Testis (tissue), 2 donors: ENCODE results near the gene GPBP1L1.

Experiments used
- POLR2A ChIP-seq: fragments of 450-650 bp; IDR thresholded peaks from one replicate; pipeline ENCODE4 v1.6.1; 2017; ENCODE audit warnings: antibody characterized with exemption, mild to moderate bottlenecking, moderate library complexity
- TF ChIP-seq, protein P1 (sequence below), 3 experiments: fragments of 450-650 bp in 2 of 3; fragments of 200-600 bp in 1 of 3; sonication (generic) in 1 of 3; IDR thresholded peaks; one replicate each; pipeline ENCODE4 v1.5.1; 2016 to 2019; ENCODE audit warnings: antibody characterized with exemption in 3 of 3, mild to moderate bottlenecking in 2 of 3, moderate library complexity in 1 of 3

DNA sequence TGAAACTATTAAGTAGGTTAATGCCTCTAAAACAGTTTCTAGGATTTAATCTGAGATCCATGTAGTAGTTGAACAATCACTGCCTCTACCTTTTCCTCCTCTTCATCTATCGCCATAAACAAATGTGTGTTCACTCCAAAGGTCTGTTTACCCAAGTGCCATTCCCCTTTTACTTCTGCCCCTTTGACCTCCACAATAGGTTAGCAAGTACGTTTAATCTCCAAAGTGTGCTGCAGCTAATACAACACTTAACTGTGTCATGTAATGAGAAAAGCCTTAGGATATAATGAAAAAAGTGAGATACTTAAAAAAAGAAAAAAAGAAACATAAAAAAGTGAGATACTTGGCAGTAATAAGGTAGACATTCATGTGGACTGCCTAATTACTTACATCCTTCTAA lies 28.2 kb downstream of the GPBP1L1 start:
- TF ChIP-seq, protein P1, sequence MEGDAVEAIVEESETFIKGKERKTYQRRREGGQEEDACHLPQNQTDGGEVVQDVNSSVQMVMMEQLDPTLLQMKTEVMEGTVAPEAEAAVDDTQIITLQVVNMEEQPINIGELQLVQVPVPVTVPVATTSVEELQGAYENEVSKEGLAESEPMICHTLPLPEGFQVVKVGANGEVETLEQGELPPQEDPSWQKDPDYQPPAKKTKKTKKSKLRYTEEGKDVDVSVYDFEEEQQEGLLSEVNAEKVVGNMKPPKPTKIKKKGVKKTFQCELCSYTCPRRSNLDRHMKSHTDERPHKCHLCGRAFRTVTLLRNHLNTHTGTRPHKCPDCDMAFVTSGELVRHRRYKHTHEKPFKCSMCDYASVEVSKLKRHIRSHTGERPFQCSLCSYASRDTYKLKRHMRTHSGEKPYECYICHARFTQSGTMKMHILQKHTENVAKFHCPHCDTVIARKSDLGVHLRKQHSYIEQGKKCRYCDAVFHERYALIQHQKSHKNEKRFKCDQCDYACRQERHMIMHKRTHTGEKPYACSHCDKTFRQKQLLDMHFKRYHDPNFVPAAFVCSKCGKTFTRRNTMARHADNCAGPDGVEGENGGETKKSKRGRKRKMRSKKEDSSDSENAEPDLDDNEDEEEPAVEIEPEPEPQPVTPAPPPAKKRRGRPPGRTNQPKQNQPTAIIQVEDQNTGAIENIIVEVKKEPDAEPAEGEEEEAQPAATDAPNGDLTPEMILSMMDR (IDR thresholded peaks at IDR 0.05) = no peak
- no peak for TF ChIP-seq POLR2A
